ENCODE data around the gene ETHE1. TPM values are rescaled to one million over a fixed set of nuclear protein-coding genes. Genes with fewer than 3 reads are reported as not detected.

The ETHE1 gene
- total RNA-seq, 2 experiments from 2014 or later = 1.7 to 6.4 TPM

DNA sequence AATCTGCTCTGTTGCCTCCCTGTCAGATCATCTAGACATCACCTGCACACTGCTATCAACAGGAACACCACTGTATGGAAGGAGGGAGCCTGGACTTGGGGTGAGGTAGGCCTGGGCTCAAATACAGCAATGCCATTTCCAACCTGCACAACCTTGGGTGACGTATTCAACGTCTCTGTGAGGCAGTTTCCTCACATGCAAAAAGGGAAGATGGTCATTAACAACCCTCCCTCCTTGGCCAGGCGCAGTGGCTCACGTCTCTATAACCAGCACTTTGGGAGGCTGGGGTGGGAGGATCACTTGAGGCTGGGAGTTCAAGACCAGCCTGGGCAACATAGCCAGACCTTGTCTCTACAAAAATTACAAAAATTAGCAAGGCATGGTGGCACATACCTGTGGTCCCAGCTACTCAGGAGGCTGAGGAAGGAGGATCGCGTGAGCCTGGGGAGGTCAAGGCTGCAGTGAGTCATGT, 35.3 kb upstream of the ETHE1 start:
- Histone ChIP-seq H3K9me3 (ENCODE audit: low read length) (no peaks in the 10 kb centered on the region), H3K27ac (ENCODE audit: low read depth, low read length, poor library complexity, severe bottlenecking) (no peak overlapping the region), H3K79me2 (ENCODE audit: insufficient read depth, low read depth, low read length) (no peaks in the 10 kb centered on the region), H3K4me3 (ENCODE audit: low read depth, low read length, poor library complexity, severe bottlenecking) (no peak overlapping the region), H3K4me1 (ENCODE audit: insufficient read depth, low read length, poor library complexity, severe bottlenecking) (peaks cover 8% of the 10 kb centered on the region), H3K9me2 (ENCODE audit: insufficient read depth, low read length) (no peaks in the 10 kb centered on the region), H3K4me2 (ENCODE audit: low read length) (no peak overlapping the region; the same call in 1 of the 2 replicates), H4K20me1 (ENCODE audit: insufficient read depth, low read length) (no peaks in the 10 kb centered on the region), H2AFZ (ENCODE audit: low read length) (no peak overlapping the region), H3K36me3 (ENCODE audit: insufficient read depth, low read length) (peaks cover 48% of the 10 kb centered on the region)
- BruUV-seq (replicated peaks) = no TSS peak
- intact Hi-C loops (cut with micrococcal nuclease; ENCODE audit: unreplicated experiment) = no loop called here
- TF ChIP-seq EZH2phosphoT487 (IDR thresholded peaks at IDR 0.05; ENCODE audit: borderline replicate concordance, low read depth, low read length) = no peak
- TF ChIP-seq, protein P1, sequence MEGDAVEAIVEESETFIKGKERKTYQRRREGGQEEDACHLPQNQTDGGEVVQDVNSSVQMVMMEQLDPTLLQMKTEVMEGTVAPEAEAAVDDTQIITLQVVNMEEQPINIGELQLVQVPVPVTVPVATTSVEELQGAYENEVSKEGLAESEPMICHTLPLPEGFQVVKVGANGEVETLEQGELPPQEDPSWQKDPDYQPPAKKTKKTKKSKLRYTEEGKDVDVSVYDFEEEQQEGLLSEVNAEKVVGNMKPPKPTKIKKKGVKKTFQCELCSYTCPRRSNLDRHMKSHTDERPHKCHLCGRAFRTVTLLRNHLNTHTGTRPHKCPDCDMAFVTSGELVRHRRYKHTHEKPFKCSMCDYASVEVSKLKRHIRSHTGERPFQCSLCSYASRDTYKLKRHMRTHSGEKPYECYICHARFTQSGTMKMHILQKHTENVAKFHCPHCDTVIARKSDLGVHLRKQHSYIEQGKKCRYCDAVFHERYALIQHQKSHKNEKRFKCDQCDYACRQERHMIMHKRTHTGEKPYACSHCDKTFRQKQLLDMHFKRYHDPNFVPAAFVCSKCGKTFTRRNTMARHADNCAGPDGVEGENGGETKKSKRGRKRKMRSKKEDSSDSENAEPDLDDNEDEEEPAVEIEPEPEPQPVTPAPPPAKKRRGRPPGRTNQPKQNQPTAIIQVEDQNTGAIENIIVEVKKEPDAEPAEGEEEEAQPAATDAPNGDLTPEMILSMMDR (conservative IDR thresholded peaks at IDR 0.05; ENCODE audit: low read length) = no peak
- DNase-seq (ENCODE audit: low spot score) = no peak
- POLR2A ChIA-PET = no interaction called here
- CTCF ChIA-PET (ENCODE audit: unreplicated experiment) = no interaction called here

DNA sequence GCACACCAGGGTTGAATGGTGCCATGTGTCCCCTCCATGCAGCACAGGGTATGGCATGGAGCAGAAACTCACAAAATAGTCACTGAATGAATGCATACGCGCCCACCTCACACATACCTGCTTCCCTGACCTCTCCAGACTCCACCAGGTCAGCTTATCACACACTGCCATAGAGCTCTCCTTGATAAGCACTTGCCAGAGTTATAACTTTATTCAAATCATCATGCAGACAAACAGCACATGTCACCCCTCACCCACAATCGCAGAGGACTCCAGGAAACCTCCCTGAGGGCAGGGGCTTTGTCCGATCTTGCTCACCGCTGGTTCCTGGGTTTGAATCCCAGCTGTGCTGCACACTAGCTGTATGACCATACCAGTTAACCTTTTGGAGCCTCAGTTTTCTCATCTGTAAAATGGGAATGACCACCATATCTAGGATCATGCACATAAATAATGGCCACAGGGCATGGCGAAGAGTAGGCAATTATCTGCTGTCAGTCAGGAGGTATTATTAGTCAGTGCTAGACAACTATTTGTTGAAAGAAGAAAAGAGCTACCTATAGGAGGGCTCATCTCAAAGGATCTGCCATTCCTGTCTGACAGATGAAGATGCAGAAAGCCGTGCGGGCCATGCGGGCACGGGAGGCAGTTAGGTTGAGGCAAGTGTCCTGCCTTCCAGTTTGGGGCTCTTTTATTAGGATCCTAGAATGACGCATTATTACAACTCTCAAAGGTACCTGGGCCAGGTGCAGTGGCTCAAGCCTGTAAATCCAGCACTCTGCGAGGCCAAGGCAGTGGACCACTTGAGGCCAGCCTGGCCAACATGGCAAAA, 34.4 kb upstream of the ETHE1 start:
- Histone ChIP-seq H3K36me3 (ENCODE audit: insufficient read depth, low read length) (peaks cover 49% of the 10 kb centered on the region), H3K4me2 (ENCODE audit: low read length) (no peak overlapping the region), H4K20me1 (ENCODE audit: insufficient read depth, low read length) (no peaks in the 10 kb centered on the region), H2AFZ (ENCODE audit: low read length) (no peak overlapping the region), H3K27ac (ENCODE audit: low read depth, low read length, poor library complexity, severe bottlenecking) (no peak overlapping the region), H3K4me3 (ENCODE audit: low read depth, low read length, poor library complexity, severe bottlenecking) (no peak overlapping the region), H3K79me2 (ENCODE audit: insufficient read depth, low read depth, low read length) (no peaks in the 10 kb centered on the region), H3K4me1 (ENCODE audit: insufficient read depth, low read length, poor library complexity, severe bottlenecking) (peaks cover 8% of the 10 kb centered on the region), H3K9me2 (ENCODE audit: insufficient read depth, low read length) (no peaks in the 10 kb centered on the region), H3K9me3 (ENCODE audit: low read length) (no peaks in the 10 kb centered on the region)
- CTCF ChIA-PET (ENCODE audit: unreplicated experiment) = interaction anchor here (1.1 kb wide), 1 partner anchor 26 kb away, joined by 3 read pairs; no protein-coding TSS in a partner anchor
- BruUV-seq (replicated peaks) = no TSS peak
- TF ChIP-seq, protein P1 (conservative IDR thresholded peaks at IDR 0.05; ENCODE audit: low read length) = no peak
- TF ChIP-seq EZH2phosphoT487 (IDR thresholded peaks at IDR 0.05; ENCODE audit: borderline replicate concordance, low read depth, low read length) = no peak
- POLR2A ChIA-PET = interaction anchor here (0.8 kb wide), 1 partner anchor 234 kb away, joined by 3 read pairs; no protein-coding TSS in a partner anchor
- intact Hi-C loops (cut with micrococcal nuclease; ENCODE audit: unreplicated experiment) = no loop called here
- DNase-seq (ENCODE audit: low spot score) = no peak

DNA sequence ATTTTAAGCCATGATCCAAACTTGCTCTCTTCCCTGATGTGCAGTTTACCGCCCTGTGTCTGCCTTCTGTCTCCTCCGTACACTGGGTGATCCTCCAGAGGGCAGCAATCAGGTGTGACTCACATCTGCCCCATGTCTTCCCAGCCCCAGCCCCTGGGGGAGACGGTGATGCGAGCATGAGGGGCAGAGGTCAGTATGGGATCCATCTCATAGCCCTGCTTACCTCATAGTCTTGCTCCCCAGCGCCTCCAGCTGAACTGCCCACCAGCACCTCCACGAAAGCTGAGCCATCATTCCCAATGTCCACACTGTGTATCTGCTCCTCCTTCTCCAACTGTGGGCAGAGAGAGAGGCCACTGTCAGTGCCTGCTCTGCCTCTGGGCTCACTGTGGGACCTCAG, 33.7 kb upstream of the ETHE1 start:
- Histone ChIP-seq H3K27ac (ENCODE audit: low read depth, low read length, poor library complexity, severe bottlenecking) (no peak overlapping the region), H2AFZ (ENCODE audit: low read length) (no peak overlapping the region), H4K20me1 (ENCODE audit: insufficient read depth, low read length) (no peaks in the 10 kb centered on the region), H3K36me3 (ENCODE audit: insufficient read depth, low read length) (peaks cover 53% of the 10 kb centered on the region), H3K4me2 (ENCODE audit: low read length) (no peak overlapping the region), H3K4me3 (ENCODE audit: low read depth, low read length, poor library complexity, severe bottlenecking) (no peak overlapping the region), H3K4me1 (ENCODE audit: insufficient read depth, low read length, poor library complexity, severe bottlenecking) (peaks cover 8% of the 10 kb centered on the region), H3K79me2 (ENCODE audit: insufficient read depth, low read depth, low read length) (no peaks in the 10 kb centered on the region), H3K9me2 (ENCODE audit: insufficient read depth, low read length) (no peaks in the 10 kb centered on the region), H3K9me3 (ENCODE audit: low read length) (no peaks in the 10 kb centered on the region)
- CTCF ChIA-PET (ENCODE audit: unreplicated experiment) = interaction anchor here (1.1 kb wide), 1 partner anchor 25 kb away, joined by 3 read pairs; no protein-coding TSS in a partner anchor
- BruUV-seq (replicated peaks) = no TSS peak
- TF ChIP-seq, protein P1 (conservative IDR thresholded peaks at IDR 0.05; ENCODE audit: low read length) = no peak
- no peak for TF ChIP-seq EZH2phosphoT487 (IDR thresholded peaks at IDR 0.05; ENCODE audit: borderline replicate concordance, low read depth, low read length)
- no peak for DNase-seq (ENCODE audit: low spot score)
- POLR2A ChIA-PET = interaction anchor here (0.7 to 0.8 kb wide), 2 partner anchors 80 to 235 kb away, joined by 3 read pairs; no protein-coding TSS in a partner anchor
- intact Hi-C loops (cut with micrococcal nuclease; ENCODE audit: unreplicated experiment) = no loop called here

Data from OCI-LY7 (cell line).